Measurements from ENCODE around the gene MYCL.
A peak's percentile ranks its signal among the peaks of the same experiment; 100 is the strongest.

MYCL gene

DNA sequence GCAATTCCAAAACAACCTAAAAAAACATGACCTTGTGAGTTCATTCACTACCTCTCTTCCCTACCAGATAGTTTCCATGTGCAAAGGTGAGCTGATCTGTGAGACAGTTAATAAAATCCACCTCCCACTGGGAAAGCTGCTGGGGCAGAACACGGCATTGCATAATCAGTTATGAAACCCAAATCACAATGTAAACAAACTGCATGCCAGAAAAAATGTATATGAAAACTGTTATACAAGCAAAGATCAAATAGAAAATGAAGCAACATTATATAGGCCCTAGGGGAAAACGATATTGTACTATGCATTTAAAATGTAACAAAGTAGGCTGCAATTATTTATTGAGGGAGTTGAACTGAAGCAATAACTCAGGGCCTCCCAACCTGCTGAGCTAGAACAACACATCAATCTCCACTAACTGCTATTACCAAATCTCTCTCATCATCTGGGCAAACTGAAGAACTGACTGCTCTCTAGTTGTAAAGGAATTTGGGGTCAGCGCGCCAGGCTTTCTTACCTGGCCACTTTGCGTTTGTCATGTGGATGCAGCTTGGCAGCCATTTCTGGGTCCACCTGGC lies 49.4 kb downstream of the MYCL start (continued):
- TF ChIP-seq, protein P1, sequence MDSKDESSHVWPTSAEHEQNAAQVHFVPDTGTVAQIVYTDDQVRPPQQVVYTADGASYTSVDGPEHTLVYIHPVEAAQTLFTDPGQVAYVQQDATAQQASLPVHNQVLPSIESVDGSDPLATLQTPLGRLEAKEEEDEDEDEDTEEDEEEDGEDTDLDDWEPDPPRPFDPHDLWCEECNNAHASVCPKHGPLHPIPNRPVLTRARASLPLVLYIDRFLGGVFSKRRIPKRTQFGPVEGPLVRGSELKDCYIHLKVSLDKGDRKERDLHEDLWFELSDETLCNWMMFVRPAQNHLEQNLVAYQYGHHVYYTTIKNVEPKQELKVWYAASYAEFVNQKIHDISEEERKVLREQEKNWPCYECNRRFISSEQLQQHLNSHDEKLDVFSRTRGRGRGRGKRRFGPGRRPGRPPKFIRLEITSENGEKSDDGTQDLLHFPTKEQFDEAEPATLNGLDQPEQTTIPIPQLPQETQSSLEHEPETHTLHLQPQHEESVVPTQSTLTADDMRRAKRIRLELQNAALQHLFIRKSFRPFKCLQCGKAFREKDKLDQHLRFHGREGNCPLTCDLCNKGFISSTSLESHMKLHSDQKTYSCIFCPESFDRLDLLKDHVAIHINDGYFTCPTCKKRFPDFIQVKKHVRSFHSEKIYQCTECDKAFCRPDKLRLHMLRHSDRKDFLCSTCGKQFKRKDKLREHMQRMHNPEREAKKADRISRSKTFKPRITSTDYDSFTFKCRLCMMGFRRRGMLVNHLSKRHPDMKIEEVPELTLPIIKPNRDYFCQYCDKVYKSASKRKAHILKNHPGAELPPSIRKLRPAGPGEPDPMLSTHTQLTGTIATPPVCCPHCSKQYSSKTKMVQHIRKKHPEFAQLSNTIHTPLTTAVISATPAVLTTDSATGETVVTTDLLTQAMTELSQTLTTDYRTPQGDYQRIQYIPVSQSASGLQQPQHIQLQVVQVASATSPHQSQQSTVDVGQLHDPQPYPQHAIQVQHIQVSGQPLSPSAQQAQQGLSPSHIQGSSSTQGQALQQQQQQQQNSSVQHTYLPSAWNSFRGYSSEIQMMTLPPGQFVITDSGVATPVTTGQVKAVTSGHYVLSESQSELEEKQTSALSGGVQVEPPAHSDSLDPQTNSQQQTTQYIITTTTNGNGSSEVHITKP (tag by site-specific recombination; IDR thresholded peaks at IDR 0.05): peak; percentile 40; the same call in 1 of the 2 replicates
- TF ChIP-seq YY2 (tag by site-specific recombination; IDR thresholded peaks at IDR 0.05) (peak; percentile 38; the same call in 1 of the 2 replicates), ZNF521 (tag by site-specific recombination; IDR thresholded peaks at IDR 0.05) (no peak), KLF10 (tag by site-specific recombination; IDR thresholded peaks at IDR 0.05) (peak; percentile 37; the same call in 1 of the 2 replicates), HOXD13 (CRISPR knock-in tag; IDR thresholded peaks at IDR 0.05; ENCODE audit: borderline replicate concordance) (no peak), ZBTB1 (tag by site-specific recombination; IDR thresholded peaks at IDR 0.05) (no peak), ZBTB17 (tag by site-specific recombination; IDR thresholded peaks at IDR 0.05) (peak; percentile 83), ZNF560 (tag by site-specific recombination; IDR thresholded peaks at IDR 0.05; ENCODE audit: borderline replicate concordance) (no peak), ZNF140 (tag by site-specific recombination; IDR thresholded peaks at IDR 0.05) (no peak), TCF7L2 (IDR thresholded peaks at IDR 0.05; ENCODE audit: borderline replicate concordance, low read depth, low read length) (peak; percentile 78; the same call in 1 of the 2 replicates), ZNF138 (tag by site-specific recombination; IDR thresholded peaks at IDR 0.05; ENCODE audit: borderline replicate concordance) (no peak), ZNF416 (tag by site-specific recombination; IDR thresholded peaks at IDR 0.05) (no peak), RBAK (tag by site-specific recombination; IDR thresholded peaks at IDR 0.05) (no peak), ZFHX2 (tag by site-specific recombination; conservative IDR thresholded peaks at IDR 0.05) (no peak), ZNF248 (tag by site-specific recombination; IDR thresholded peaks at IDR 0.05) (no peak)
- TF ChIP-seq, protein P2, sequence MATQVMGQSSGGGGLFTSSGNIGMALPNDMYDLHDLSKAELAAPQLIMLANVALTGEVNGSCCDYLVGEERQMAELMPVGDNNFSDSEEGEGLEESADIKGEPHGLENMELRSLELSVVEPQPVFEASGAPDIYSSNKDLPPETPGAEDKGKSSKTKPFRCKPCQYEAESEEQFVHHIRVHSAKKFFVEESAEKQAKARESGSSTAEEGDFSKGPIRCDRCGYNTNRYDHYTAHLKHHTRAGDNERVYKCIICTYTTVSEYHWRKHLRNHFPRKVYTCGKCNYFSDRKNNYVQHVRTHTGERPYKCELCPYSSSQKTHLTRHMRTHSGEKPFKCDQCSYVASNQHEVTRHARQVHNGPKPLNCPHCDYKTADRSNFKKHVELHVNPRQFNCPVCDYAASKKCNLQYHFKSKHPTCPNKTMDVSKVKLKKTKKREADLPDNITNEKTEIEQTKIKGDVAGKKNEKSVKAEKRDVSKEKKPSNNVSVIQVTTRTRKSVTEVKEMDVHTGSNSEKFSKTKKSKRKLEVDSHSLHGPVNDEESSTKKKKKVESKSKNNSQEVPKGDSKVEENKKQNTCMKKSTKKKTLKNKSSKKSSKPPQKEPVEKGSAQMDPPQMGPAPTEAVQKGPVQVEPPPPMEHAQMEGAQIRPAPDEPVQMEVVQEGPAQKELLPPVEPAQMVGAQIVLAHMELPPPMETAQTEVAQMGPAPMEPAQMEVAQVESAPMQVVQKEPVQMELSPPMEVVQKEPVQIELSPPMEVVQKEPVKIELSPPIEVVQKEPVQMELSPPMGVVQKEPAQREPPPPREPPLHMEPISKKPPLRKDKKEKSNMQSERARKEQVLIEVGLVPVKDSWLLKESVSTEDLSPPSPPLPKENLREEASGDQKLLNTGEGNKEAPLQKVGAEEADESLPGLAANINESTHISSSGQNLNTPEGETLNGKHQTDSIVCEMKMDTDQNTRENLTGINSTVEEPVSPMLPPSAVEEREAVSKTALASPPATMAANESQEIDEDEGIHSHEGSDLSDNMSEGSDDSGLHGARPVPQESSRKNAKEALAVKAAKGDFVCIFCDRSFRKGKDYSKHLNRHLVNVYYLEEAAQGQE (tag by site-specific recombination; IDR thresholded peaks at IDR 0.05): no peak
- TF ChIP-seq, protein P3, sequence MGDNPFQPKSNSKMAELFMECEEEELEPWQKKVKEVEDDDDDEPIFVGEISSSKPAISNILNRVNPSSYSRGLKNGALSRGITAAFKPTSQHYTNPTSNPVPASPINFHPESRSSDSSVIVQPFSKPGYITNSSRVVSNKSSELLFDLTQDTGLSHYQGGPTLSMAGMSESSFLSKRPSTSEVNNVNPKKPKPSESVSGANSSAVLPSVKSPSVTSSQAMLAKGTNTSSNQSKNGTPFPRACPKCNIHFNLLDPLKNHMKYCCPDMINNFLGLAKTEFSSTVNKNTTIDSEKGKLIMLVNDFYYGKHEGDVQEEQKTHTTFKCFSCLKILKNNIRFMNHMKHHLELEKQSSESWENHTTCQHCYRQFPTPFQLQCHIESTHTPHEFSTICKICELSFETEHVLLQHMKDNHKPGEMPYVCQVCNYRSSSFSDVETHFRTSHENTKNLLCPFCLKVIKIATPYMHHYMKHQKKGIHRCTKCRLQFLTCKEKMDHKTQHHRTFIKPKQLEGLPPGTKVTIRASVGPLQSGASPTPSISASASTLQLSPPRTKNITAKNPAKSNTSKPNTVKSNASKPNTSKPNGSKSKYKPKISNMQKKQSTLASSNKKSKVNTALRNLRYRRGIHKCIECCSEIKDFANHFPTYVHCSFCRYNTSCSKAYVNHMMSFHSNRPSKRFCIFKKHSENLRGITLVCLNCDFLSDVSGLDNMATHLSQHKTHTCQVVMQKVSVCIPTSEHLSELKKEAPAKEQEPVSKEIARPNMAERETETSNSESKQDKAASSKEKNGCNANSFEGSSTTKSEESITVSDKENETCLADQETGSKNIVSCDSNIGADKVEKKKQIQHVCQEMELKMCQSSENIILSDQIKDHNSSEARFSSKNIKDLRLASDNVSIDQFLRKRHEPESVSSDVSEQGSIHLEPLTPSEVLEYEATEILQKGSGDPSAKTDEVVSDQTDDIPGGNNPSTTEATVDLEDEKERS (tag by site-specific recombination; IDR thresholded peaks at IDR 0.05): no peak
- TF ChIP-seq, protein P4, sequence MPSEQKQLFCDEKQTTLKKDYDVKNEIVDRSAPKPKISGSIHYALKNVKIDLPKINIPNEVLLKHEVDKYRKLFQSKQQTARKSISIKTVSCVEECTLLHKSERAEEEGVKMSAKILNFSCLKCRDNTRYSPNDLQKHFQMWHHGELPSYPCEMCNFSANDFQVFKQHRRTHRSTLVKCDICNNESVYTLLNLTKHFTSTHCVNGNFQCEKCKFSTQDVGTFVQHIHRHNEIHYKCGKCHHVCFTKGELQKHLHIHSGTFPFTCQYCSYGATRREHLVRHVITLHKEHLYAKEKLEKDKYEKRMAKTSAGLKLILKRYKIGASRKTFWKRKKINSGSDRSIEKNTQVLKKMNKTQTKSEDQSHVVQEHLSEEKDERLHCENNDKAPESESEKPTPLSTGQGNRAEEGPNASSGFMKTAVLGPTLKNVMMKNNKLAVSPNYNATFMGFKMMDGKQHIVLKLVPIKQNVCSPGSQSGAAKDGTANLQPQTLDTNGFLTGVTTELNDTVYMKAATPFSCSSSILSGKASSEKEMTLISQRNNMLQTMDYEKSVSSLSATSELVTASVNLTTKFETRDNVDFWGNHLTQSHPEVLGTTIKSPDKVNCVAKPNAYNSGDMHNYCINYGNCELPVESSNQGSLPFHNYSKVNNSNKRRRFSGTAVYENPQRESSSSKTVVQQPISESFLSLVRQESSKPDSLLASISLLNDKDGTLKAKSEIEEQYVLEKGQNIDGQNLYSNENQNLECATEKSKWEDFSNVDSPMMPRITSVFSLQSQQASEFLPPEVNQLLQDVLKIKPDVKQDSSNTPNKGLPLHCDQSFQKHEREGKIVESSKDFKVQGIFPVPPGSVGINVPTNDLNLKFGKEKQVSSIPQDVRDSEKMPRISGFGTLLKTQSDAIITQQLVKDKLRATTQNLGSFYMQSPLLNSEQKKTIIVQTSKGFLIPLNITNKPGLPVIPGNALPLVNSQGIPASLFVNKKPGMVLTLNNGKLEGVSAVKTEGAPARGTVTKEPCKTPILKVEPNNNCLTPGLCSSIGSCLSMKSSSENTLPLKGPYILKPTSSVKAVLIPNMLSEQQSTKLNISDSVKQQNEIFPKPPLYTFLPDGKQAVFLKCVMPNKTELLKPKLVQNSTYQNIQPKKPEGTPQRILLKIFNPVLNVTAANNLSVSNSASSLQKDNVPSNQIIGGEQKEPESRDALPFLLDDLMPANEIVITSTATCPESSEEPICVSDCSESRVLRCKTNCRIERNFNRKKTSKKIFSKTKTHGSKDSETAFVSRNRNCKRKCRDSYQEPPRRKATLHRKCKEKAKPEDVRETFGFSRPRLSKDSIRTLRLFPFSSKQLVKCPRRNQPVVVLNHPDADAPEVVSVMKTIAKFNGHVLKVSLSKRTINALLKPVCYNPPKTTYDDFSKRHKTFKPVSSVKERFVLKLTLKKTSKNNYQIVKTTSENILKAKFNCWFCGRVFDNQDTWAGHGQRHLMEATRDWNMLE (tag by site-specific recombination; conservative IDR thresholded peaks at IDR 0.05; ENCODE audit: low read depth): 0 out of 2 replicates have a peak, but pooled peaks have one; percentile 35
- TF ChIP-seq, protein P5, sequence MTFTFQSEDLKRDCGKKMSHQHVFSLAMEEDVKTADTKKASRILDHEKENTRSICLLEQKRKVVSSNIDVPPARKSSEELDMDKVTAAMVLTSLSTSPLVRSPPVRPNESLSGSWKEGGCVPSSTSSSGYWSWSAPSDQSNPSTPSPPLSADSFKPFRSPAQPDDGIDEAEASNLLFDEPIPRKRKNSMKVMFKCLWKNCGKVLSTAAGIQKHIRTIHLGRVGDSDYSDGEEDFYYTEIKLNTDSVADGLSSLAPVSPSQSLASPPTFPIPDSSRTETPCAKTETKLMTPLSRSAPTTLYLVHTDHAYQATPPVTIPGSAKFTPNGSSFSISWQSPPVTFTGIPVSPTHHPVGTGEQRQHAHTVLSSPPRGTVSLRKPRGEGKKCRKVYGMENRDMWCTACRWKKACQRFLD (tag by site-specific recombination; IDR thresholded peaks at IDR 0.05): no peak
- TF ChIP-seq, protein P6, sequence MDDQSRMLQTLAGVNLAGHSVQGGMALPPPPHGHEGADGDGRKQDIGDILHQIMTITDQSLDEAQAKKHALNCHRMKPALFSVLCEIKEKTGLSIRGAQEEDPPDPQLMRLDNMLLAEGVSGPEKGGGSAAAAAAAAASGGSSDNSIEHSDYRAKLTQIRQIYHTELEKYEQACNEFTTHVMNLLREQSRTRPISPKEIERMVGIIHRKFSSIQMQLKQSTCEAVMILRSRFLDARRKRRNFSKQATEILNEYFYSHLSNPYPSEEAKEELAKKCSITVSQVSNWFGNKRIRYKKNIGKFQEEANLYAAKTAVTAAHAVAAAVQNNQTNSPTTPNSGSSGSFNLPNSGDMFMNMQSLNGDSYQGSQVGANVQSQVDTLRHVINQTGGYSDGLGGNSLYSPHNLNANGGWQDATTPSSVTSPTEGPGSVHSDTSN (CRISPR knock-in tag; IDR thresholded peaks at IDR 0.05): no peak

Measured in HEK293 (cell line).